LNCaP clone FGC (cell line): ENCODE measurements around the gene SMCR8.

ENCODE experiments used
- DNase-seq: peaks from one replicate; pipeline ENCODE4 v3.0.0-alpha.2; 2011; ENCODE audit warnings: low read depth
- H3K4me3 ChIP-seq: 2 replicates; pipeline ENCODE4 v1.5.1; 2011; ENCODE audit warnings: mild to moderate bottlenecking, low read depth, low read length, control low read depth
- TF ChIP-seq, protein P1 (sequence below): IDR thresholded peaks from 2 replicates; pipeline ENCODE4 v1.5.1; 2012; ENCODE audit warnings: mild to moderate bottlenecking; ENCODE audit not compliant: control insufficient read depth, insufficient read depth; ENCODE audit errors: extremely low read depth

SMCR8 gene

DNA sequence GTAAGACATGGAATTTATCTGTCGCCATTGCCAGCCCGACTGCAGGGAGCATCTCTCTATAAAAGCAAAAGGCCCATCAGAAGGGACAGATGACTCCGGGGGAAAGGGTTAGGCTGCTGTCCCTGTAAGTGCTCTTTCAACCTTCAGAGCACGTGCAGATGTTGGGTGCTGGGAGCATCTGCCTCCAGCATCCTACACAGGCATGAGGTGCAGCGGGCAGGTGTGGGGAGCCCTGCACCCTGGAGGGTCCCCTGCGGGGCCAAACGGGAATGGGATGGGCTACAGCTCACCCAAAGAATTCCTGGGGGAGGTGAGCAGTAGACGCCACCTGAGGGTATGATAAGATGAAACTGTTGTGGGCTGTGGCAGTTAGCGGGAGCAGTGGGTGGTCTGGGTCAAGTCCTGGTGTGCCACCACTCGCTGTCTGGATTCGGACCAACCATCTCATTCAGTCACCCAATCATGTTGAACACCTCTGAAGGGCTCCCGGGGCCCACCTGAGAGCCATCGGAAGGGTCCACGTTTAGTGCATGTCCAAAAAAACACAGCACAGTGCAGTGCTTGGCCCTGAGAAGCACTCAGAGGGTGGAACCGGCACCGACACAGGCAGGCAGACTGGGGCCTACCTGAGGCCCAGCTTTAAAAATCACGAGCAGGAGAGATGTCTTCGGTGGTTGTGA lies 3.8 kb downstream of the SMCR8 start:
- TF ChIP-seq, protein P1, sequence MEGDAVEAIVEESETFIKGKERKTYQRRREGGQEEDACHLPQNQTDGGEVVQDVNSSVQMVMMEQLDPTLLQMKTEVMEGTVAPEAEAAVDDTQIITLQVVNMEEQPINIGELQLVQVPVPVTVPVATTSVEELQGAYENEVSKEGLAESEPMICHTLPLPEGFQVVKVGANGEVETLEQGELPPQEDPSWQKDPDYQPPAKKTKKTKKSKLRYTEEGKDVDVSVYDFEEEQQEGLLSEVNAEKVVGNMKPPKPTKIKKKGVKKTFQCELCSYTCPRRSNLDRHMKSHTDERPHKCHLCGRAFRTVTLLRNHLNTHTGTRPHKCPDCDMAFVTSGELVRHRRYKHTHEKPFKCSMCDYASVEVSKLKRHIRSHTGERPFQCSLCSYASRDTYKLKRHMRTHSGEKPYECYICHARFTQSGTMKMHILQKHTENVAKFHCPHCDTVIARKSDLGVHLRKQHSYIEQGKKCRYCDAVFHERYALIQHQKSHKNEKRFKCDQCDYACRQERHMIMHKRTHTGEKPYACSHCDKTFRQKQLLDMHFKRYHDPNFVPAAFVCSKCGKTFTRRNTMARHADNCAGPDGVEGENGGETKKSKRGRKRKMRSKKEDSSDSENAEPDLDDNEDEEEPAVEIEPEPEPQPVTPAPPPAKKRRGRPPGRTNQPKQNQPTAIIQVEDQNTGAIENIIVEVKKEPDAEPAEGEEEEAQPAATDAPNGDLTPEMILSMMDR = no peak
- no peak for DNase-seq
- H3K4me3 ChIP-seq = no peak overlapping the region

DNA sequence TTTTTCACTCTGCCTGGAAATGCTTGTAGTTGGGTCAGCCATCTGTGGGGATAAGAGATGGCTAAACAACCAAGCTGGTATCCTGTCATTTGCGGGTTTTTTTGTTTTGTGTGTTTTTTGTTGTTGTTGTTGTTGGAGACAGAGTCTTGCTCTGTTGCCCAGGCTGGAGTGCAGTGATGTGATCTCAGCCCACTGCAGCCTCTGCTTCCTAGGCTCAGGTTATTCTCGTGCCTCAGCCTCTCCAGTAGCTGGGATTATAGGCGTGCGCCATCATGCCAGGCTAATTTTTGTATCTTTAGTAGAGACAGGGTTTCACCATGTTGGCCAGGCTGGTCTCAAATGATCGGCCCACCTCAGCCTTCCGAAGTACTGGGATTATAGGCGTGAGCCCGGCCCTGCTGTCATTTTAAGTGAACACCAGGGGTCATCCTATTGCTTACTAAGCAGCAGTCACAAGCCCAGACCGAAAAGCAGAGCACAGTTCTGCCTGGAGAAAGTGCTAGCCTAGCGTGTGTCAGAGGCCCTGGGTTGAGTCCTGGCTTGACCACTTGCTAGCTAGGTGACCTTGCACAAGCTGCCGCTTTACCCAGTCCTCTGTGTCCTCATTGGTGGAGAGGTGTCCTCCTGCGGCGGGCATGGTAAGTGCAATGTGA lies 4.6 kb downstream of the SMCR8 start:
- TF ChIP-seq, protein P1 = peak; percentile 55
- no peak for DNase-seq
- no peak overlapping the region for H3K4me3 ChIP-seq

DNA sequence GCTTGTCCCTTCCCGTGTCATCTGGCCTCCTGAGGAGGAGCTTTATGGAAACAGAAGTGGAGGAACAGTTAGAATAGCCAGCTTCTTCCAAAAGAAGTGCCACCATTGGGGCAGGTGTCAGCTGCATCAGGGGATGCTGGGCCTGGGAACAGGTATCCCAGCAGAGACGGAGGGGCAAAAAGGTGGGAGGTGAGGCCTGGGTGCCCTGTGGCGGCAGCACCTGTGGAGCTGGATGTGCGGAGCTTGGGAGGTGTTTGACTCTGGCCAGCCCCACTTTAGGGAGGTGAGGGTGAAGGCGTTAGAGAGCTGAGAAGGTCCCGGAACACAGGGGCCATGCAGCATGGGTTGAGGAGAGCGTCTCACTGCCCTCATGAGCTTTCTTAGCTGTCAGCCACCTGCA lies 5.2 kb downstream of the SMCR8 start:
- TF ChIP-seq, protein P1 = no peak
- no peak for DNase-seq
- no peak overlapping the region for H3K4me3 ChIP-seq

DNA sequence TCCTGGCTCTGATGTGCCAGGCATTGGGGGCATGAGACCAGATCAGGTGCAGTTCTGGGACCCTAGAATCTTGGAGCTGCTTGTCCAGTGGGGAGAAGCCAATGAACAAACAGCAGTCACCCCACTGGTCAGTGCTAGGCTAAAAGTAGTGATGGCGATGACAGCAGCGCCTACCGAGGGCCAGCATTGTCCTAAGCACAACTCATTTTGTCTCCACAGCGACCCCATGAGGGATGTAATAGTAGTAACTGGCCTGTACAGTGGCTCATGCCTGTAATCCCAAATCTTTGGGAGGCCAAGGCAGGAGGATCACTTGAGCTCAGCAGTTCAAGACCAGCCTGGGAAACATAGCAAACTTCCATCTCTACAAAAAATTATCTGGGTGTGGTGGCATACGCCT lies 6.2 kb downstream of the SMCR8 start:
- no peak for DNase-seq
- TF ChIP-seq, protein P1 = 0 out of 2 replicates have a peak, but pooled peaks have one; percentile 12

DNA sequence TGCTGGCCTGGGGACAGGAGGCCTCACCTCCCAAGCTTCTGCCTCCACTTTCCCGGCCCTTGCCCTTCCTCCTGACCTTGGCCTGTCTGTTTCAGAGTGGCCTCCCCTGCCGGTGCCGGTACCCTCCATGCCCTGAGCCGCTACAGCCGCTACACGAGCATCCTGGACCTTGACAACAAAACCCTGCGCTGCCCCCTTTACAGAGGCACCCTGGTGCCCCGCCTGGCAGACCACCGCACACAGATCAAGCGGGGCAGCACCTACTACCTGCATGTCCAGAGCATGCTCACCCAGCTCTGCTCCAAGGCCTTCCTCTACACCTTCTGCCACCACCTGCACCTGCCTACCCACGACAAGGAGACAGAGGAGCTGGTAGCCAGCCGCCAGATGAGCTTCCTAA lies 7.4 kb downstream of the SMCR8 start:
- DNase-seq = no peak
- TF ChIP-seq, protein P1 = no peak
- no peak overlapping the region for H3K4me3 ChIP-seq

More for the DNA sequence above, 6.2 kb downstream of the SMCR8 start:
- H3K4me3 ChIP-seq = no peak overlapping the region

DNA sequence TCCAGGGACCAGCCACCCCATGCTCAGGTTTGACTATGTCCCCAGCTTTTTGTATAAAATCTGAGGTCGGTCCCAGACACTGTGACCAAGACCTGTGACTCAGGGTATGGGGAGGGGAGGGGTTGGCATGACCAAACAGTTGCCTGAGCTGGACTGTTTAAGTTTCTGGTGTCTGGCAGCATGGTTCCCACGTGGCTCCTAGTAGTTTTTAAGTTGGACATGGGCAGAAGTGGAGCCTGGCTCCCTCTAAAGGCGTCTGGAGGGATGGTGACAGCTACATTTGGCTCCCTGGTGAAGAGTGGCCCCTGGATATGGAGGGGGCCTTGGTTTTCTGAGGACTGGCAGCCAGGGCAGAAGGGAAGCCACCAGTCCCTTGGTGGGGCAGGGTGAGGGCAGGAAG lies 7.9 kb downstream of the SMCR8 start:
- TF ChIP-seq, protein P1 = 0 out of 2 replicates have a peak, but pooled peaks have one; percentile 8
- no peak for DNase-seq
- no peak overlapping the region for H3K4me3 ChIP-seq
